SK-N-SH treated with all-trans-retinoic acid at 6 μM for 48 hours (cell line): ENCODE measurements around the gene SLC25A29.

Source experiments
- ATAC-seq: fragments of 200-7000 bp; cut with Tn5 transposase; 3 replicates; pipeline ENCODE4 v1.9.1; 2020; ENCODE audit warnings: mild to moderate bottlenecking, moderate library complexity
- ARNTL ChIP-seq: fragments of 450-650 bp; formaldehyde crosslinking; IDR thresholded peaks from 2 replicates; pipeline ENCODE4 v1.5.0; 2020; ENCODE audit warnings: low read depth, mild to moderate bottlenecking, moderate library complexity, borderline replicate concordance
- BACH2 ChIP-seq: fragments of 250-450 bp; sonication (Bioruptor Pico); IDR thresholded peaks from 2 replicates; pipeline ENCODE4 v1.9.0; 2021; ENCODE audit warnings: mild to moderate bottlenecking, borderline replicate concordance
- CREB5 ChIP-seq: fragments of 250-450 bp; sonication (Bioruptor Pico); IDR thresholded peaks from 2 replicates; pipeline ENCODE4 v1.5.1; 2020; ENCODE audit warnings: low read depth, mild to moderate bottlenecking, moderate library complexity
- CSRNP3 ChIP-seq: fragments of 250-450 bp; sonication (Bioruptor Pico); IDR thresholded peaks from 2 replicates; pipeline ENCODE4 v1.5.1; 2021; ENCODE audit warnings: mild to moderate bottlenecking, moderate library complexity
- ESRRG ChIP-seq: fragments of 250-450 bp; sonication (Bioruptor Pico); IDR thresholded peaks from 2 replicates; pipeline ENCODE4 v1.6.1; 2021; ENCODE audit warnings: mild to moderate bottlenecking
- GLIS3 ChIP-seq: fragments of 250-450 bp; sonication (Bioruptor Pico); IDR thresholded peaks from 2 replicates; pipeline ENCODE4 v1.5.0; 2020; ENCODE audit warnings: mild to moderate bottlenecking, moderate library complexity
- ISL1 ChIP-seq: fragments of 250-450 bp; sonication (Bioruptor Pico); IDR thresholded peaks from 2 replicates; pipeline ENCODE4 v2.1.2; 2022; ENCODE audit warnings: mild to moderate bottlenecking, moderate library complexity
- OSR1 ChIP-seq: fragments of 250-450 bp; sonication (Bioruptor Pico); IDR thresholded peaks from 2 replicates; pipeline ENCODE4 v1.8.0; 2022; ENCODE audit warnings: moderate library complexity, mild to moderate bottlenecking, inconsistent platforms
- PATZ1 ChIP-seq: fragments of 250-450 bp; sonication (Bioruptor Pico); IDR thresholded peaks from 2 replicates; pipeline ENCODE4 v1.8.0; 2020; ENCODE audit warnings: mild to moderate bottlenecking, moderate library complexity, borderline replicate concordance
- POU6F1 ChIP-seq: fragments of 250-450 bp; sonication (Bioruptor Pico); IDR thresholded peaks from 2 replicates; pipeline ENCODE4 v1.8.0; 2021; ENCODE audit warnings: low read depth, mild to moderate bottlenecking, moderate library complexity, borderline replicate concordance
- PPARA ChIP-seq: fragments of 250-450 bp; sonication (Bioruptor Pico); IDR thresholded peaks from 2 replicates; pipeline ENCODE4 v1.5.0; 2020; ENCODE audit warnings: mild to moderate bottlenecking, borderline replicate concordance
- SNAI2 ChIP-seq: fragments of 250-450 bp; sonication (Bioruptor Pico); IDR thresholded peaks from 2 replicates; pipeline ENCODE4 v1.5.0; 2020; ENCODE audit warnings: mild to moderate bottlenecking, moderate library complexity
- TCF4 ChIP-seq: fragments of 250-450 bp; sonication (Bioruptor Pico); IDR thresholded peaks from 2 replicates; pipeline ENCODE4 v1.8.0; 2021; ENCODE audit warnings: mild to moderate bottlenecking, moderate library complexity, borderline replicate concordance
- TOX ChIP-seq: fragments of 250-450 bp; sonication (Bioruptor Pico); IDR thresholded peaks from 2 replicates; pipeline ENCODE4 v1.8.0; 2021; ENCODE audit warnings: mild to moderate bottlenecking, moderate library complexity, borderline replicate concordance
- TSHZ2 ChIP-seq: fragments of 250-450 bp; sonication (Bioruptor Pico); IDR thresholded peaks from 2 replicates; pipeline ENCODE4 v1.5.0; 2020; ENCODE audit warnings: mild to moderate bottlenecking, moderate library complexity
- ZFP3 ChIP-seq: fragments of 250-450 bp; sonication (Bioruptor Pico); IDR thresholded peaks from 2 replicates; pipeline ENCODE4 v1.5.0; 2020; ENCODE audit warnings: mild to moderate bottlenecking, moderate library complexity
- ZFP30 ChIP-seq: fragments of 450-650 bp; formaldehyde crosslinking; IDR thresholded peaks from 2 replicates; pipeline ENCODE4 v1.5.0; 2022; ENCODE audit warnings: mild to moderate bottlenecking, moderate library complexity
- ZNF565 ChIP-seq: fragments of 450-650 bp; formaldehyde crosslinking; conservative IDR thresholded peaks from 2 replicates; pipeline ENCODE4 v1.5.0; 2020; ENCODE audit warnings: low read depth, mild to moderate bottlenecking, moderate library complexity
- ZNF70 ChIP-seq: fragments of 450-650 bp; formaldehyde crosslinking; IDR thresholded peaks from 2 replicates; pipeline ENCODE4 v1.5.0; 2020; ENCODE audit warnings: mild to moderate bottlenecking, moderate library complexity
- ZNF8 ChIP-seq: fragments of 450-650 bp; formaldehyde crosslinking; IDR thresholded peaks from 2 replicates; pipeline ENCODE4 v1.5.0; 2020; ENCODE audit warnings: mild to moderate bottlenecking, moderate library complexity

SLC25A29 gene

GRCh38 chr14:100252684-100253083 is 53.6 kb downstream of the SLC25A29 start (continued):
- no peak for TF ChIP-seq ARNTL (CRISPR knock-in tag)
- TF ChIP-seq PPARA (CRISPR knock-in tag) = no peak
- TF ChIP-seq ESRRG (CRISPR knock-in tag) = no peak
- TF ChIP-seq, all 23 proteins: peak for 0

GRCh38 chr14:100250732-100251465 is 55.3 kb downstream of the SLC25A29 start:
- TF ChIP-seq ZNF565 (CRISPR knock-in tag) (no peak), ZFP3 (CRISPR knock-in tag) (no peak), ZNF8 (CRISPR knock-in tag) (no peak), SNAI2 (CRISPR knock-in tag) (no peak), CREB5 (CRISPR knock-in tag) (no peak), BACH2 (CRISPR knock-in tag) (no peak), TOX (no peak), TSHZ2 (CRISPR knock-in tag) (no peak), POU6F1 (CRISPR knock-in tag) (no peak), CSRNP3 (CRISPR knock-in tag) (no peak), OSR1 (CRISPR knock-in tag) (no peak), ZNF70 (CRISPR knock-in tag) (no peak), ZFP30 (no peak), PATZ1 (CRISPR knock-in tag) (no peak), TCF4 (CRISPR knock-in tag) (no peak), ISL1 (CRISPR knock-in tag) (no peak), PPARA (CRISPR knock-in tag) (no peak), GLIS3 (no peak)
- no peak for ATAC-seq

GRCh38 chr14:100246809-100247428 is 59.3 kb downstream of the SLC25A29 start:
- peak; percentile 95 for ATAC-seq
- TF ChIP-seq GLIS3 = no peak
- no peak for TF ChIP-seq TSHZ2 (CRISPR knock-in tag)
- TF ChIP-seq ISL1 (CRISPR knock-in tag) = no peak
- no peak for TF ChIP-seq POU6F1 (CRISPR knock-in tag)
- TF ChIP-seq OSR1 (CRISPR knock-in tag) = no peak
